Activated CD8-positive, alpha-beta T cell treated with anti-CD3 and anti-CD28 coated beads for 36 hours (primary cell): Measurements from ENCODE around the gene LRRC8D. TPM values are rescaled to one million over a fixed set of nuclear protein-coding genes. Genes with fewer than 3 reads are reported as not detected.

ENCODE experiments used
- ATAC-seq: fragments of 200-7000 bp; cut with Tn5 transposase; one replicate; pipeline ENCODE4 v1.10.0; 2021; ENCODE audit warnings: mild to moderate bottlenecking, moderate library complexity
- CTCF ChIA-PET: fragments of 350-600 bp; sonication (Branson Sonifier 250); formaldehyde crosslinking; loops from one replicate; lab custom pipeline; 2021; ENCODE audit warnings: antibody characterized with exemption; lab: Charles Lee
- POLR2A ChIA-PET: fragments of 350-600 bp; sonication (Branson Sonifier 250); formaldehyde crosslinking; loops from one replicate; lab custom pipeline; 2021; ENCODE audit warnings: antibody characterized with exemption; lab: Charles Lee
- DNase-seq: peaks from one replicate; pipeline ENCODE4 v3.0.0-alpha.2; 2020
- H3K27ac Mint-ChIP-seq: one replicate; pipeline ENCODE4 v1.8.0; 2021; ENCODE audit warnings: mild to moderate bottlenecking, mixed read lengths
- H3K27me3 Mint-ChIP-seq: one replicate; pipeline ENCODE4 v1.8.0; 2021; ENCODE audit warnings: mixed read lengths
- H3K36me3 Mint-ChIP-seq: one replicate; pipeline ENCODE4 v1.8.0; 2021; ENCODE audit warnings: low read depth, mixed read lengths
- H3K4me1 Mint-ChIP-seq: one replicate; pipeline ENCODE4 v1.8.0; 2021; ENCODE audit warnings: low read depth, mixed read lengths
- H3K4me3 Mint-ChIP-seq: one replicate; pipeline ENCODE4 v1.8.0; 2021; ENCODE audit warnings: mild to moderate bottlenecking, moderate library complexity, mixed read lengths
- H3K9me3 Mint-ChIP-seq: one replicate; pipeline ENCODE4 v1.8.0; 2021; ENCODE audit warnings: mixed read lengths
- intact Hi-C: fragments of 100-400 bp; cut with micrococcal nuclease; formaldehyde crosslinking; loops from one replicate; pipeline ENCODE4 v1.10.0; 2022
- total RNA-seq, 2 experiments: library from RNA; stranded (reverse); gene quantifications; one replicate each; pipeline ENCODE4 v1.2.3, GENCODE V29; 2021
- TF ChIP-seq, protein P1 (sequence below): fragments of 200-600 bp; IDR thresholded peaks from one replicate; pipeline ENCODE4 v1.8.0; 2022; ENCODE audit warnings: antibody characterized with exemption, mild to moderate bottlenecking

Gene LRRC8D
- total RNA-seq, 2 experiments from 2014 or later = 26.3 to 27.5 TPM

DNA sequence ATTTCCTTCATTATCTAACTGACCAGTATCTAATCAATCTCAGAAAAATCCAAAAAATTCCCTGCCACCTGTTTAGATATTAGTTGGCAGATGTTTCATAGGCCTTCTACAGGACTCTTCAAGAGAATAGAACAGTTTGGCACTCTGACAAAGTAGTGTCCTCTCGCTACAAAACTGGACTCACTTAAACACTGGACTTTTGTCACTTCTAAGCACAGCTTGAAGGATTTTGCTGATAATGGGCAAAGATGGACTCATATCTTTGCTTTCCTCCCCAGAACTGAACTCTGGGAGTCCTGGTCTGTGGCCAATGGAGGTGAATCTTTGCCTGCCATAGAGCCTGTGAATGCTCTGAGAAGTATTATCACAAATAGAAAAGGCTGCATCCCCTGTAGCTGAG, 115.9 kb downstream of the LRRC8D start:
- ChIA-PET POLR2A (no interaction called here), CTCF (interaction anchor here (0.5 to 1.1 kb wide), 2 partner anchors 21 to 134 kb away, joined by 3 read pairs; no protein-coding TSS in a partner anchor)
- Mint-ChIP-seq H3K9me3 (no peaks in the 10 kb centered on the region), H3K27ac (no peak overlapping the region), H3K27me3 (no peaks in the 10 kb centered on the region), H3K36me3 (peaks cover 38% of the 10 kb centered on the region), H3K4me3 (no peak overlapping the region), H3K4me1 (peaks cover 15% of the 10 kb centered on the region)
- TF ChIP-seq, protein P1, sequence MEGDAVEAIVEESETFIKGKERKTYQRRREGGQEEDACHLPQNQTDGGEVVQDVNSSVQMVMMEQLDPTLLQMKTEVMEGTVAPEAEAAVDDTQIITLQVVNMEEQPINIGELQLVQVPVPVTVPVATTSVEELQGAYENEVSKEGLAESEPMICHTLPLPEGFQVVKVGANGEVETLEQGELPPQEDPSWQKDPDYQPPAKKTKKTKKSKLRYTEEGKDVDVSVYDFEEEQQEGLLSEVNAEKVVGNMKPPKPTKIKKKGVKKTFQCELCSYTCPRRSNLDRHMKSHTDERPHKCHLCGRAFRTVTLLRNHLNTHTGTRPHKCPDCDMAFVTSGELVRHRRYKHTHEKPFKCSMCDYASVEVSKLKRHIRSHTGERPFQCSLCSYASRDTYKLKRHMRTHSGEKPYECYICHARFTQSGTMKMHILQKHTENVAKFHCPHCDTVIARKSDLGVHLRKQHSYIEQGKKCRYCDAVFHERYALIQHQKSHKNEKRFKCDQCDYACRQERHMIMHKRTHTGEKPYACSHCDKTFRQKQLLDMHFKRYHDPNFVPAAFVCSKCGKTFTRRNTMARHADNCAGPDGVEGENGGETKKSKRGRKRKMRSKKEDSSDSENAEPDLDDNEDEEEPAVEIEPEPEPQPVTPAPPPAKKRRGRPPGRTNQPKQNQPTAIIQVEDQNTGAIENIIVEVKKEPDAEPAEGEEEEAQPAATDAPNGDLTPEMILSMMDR = no peak
- DNase-seq (no peak), ATAC-seq (no peak)
- intact Hi-C loops = no loop called here

DNA sequence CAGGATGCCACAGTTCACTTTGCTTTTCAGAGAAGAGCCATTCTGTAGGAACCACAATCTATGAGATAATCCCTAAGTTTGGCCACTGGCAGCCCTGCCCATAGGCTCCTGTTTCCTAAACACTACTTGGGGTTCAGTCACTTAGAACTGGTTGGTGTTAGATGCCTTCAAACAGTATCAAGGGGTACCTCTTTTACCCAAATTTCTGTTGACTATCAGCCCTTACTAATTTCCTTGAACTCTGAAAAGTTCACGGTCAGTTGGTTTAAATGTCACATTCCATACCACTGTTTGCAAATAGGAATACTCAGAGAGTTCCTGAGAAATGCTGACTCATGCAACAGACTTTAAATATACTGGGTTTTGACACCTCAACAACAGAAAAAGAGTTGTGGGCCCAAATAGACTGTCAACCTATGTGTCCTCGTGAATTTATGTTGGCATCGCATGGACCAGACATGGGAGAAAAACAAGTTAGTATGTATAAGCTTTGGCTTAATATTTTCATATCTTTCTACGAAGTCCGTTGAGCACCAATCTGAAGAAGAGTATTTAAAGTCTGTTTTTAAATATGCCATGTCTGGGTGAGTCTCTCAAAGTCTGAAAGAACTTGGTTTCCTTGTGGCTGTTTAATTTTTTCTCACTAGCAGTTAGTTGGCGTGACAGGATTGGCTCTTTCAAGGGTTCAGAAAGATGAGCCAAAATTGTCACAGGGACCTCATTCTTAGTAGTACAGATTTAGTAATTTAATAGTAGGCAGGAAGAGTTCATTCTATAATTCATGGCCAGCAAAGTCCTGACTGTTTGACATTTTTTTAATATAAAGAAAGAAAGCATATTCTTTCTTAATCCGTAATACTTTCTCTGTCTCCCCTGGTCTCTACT, 117.6 kb downstream of the LRRC8D start:
- no peaks in the 10 kb centered on the region for H3K27me3 Mint-ChIP-seq
- DNase-seq (no peak), ATAC-seq (no peak)
- peak overlapping the region; percentile 74 for H3K27ac Mint-ChIP-seq
- CTCF ChIA-PET = interaction anchor here (1.0 kb wide), 1 partner anchor 13 kb away, joined by 3 read pairs; no protein-coding TSS in a partner anchor
- intact Hi-C loops = no loop called here
- POLR2A ChIA-PET = interaction anchor here (1.2 kb wide), 1 partner anchor 17 kb away, joined by 4 read pairs; no protein-coding TSS in a partner anchor
- no peaks in the 10 kb centered on the region for H3K9me3 Mint-ChIP-seq
- H3K36me3 Mint-ChIP-seq = peaks cover 23% of the 10 kb centered on the region
- H3K4me1 Mint-ChIP-seq = peaks cover 15% of the 10 kb centered on the region
- TF ChIP-seq, protein P1 = no peak
- no peak overlapping the region for H3K4me3 Mint-ChIP-seq

DNA sequence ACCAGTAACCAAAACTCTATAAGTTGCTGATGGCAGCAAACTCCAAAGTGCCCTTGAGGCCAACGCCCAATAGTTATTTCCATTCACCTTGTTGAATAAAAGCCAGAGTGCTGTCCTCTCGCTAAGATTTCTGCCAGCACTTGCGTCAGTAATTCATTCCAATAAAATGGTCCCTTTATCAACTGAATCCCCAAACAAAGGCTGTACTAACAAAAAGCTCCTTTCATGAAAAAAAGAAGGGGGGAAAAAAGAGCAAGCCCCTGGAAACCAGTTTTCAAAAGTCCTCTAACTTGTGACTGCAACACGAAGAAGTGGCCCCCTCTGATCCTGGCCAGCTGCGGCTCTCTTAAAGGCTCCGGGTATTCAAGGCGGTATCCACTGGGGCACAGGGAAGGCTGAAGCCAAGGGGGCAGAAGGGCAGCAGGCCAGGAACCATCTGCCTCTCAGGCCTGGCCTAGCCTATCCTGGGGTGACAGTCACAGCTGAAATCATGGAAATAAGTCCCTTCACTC, 118.3 kb downstream of the LRRC8D start:
- POLR2A ChIA-PET = interaction anchor here (0.6 kb wide), 1 partner anchor 148 kb away, joined by 3 read pairs; no protein-coding TSS in a partner anchor
- CTCF ChIA-PET = interaction anchor here (1.0 kb wide), 1 partner anchor 14 kb away, joined by 3 read pairs; no protein-coding TSS in a partner anchor
- H3K9me3 Mint-ChIP-seq = no peaks in the 10 kb centered on the region

DNA sequence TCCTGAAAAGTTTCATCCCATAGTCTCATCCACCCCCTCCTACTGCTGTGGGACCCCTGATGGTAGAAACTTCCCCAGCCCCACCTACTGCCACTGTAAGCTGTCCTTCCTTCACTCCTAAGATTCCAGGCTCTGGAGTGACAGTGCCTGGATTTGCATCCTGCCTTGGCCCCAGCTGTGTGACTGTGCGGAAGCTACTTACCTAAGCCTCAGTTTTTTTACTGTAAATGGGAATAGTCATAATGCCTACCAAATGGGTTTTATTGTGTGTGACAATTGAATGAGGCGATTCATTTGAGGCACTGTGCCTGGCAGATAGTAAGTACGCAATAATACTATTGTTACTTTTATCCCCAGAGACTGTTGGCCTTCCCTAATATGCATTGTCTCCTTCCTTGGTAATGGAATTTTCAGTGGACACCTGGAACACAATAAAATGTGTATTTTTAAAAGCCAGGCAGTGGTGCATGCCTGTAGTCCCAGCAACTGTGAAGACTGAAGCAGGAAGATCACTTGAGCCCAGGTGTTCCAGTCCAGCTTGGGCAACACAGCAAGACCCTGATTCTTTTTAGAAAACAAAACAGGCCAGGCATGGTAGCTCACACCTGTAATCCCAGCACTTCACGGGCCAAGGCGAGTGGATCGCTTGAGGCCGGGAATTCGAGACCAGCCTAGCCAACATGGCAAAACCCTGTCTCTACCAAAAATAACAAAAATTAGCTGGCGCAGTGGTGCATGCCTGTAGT, 119.0 kb downstream of the LRRC8D start:
- intact Hi-C loops = no loop called here
- Mint-ChIP-seq H3K27ac (no peak overlapping the region), H3K4me3 (no peak overlapping the region), H3K4me1 (peaks cover 15% of the 10 kb centered on the region), H3K9me3 (no peaks in the 10 kb centered on the region), H3K27me3 (no peaks in the 10 kb centered on the region), H3K36me3 (peaks cover 12% of the 10 kb centered on the region)
- CTCF ChIA-PET = interaction anchor here (1.0 kb wide), 1 partner anchor 15 kb away, joined by 3 read pairs; no protein-coding TSS in a partner anchor
- TF ChIP-seq, protein P1 = no peak
- POLR2A ChIA-PET = interaction anchor here (0.6 kb wide), 1 partner anchor 148 kb away, joined by 3 read pairs; no protein-coding TSS in a partner anchor
- DNase-seq (no peak), ATAC-seq (no peak)

More for the DNA sequence above, 118.3 kb downstream of the LRRC8D start:
- Mint-ChIP-seq H3K27me3 (no peaks in the 10 kb centered on the region), H3K36me3 (peaks cover 16% of the 10 kb centered on the region), H3K4me3 (no peak overlapping the region), H3K27ac (no peak overlapping the region), H3K4me1 (peaks cover 15% of the 10 kb centered on the region)
- intact Hi-C loops = no loop called here
- TF ChIP-seq, protein P1 = no peak
- no peak for DNase-seq
- ATAC-seq = no peak
